Endothelial cell of umbilical vein (primary cell): ENCODE data around the gene FANCE. TPM values are rescaled to one million over a fixed set of nuclear protein-coding genes. Genes with fewer than 3 reads are reported as not detected.

Experiments
- BruUV-seq: library from RNA; stranded (reverse); fragments of 400-500 nt; replicated peaks from 2 replicates; lab custom pipeline; 2021; lab: Mats Ljungman, UMichigan
- CTCF ChIA-PET: fragments of 300-600, 350-600 bp; sonication (Branson Sonifier 250); formaldehyde crosslinking; loops from one replicate; lab custom pipeline; 2021; ENCODE audit warnings: antibody characterized with exemption, inconsistent platforms; lab: Charles Lee
- POLR2A ChIA-PET: fragments of 300-600, 350-600 bp; sonication (Branson Sonifier 250); formaldehyde crosslinking; loops from one replicate; lab custom pipeline; 2021; ENCODE audit warnings: antibody characterized with exemption, inconsistent platforms; lab: Charles Lee
- DNase-seq: peaks from one replicate; pipeline ENCODE4 v3.0.0-alpha.2; 2011; ENCODE audit warnings: low read depth, low spot score
- FAIRE-seq: peaks from 2 replicates; lab custom pipeline; 2011; peaks lifted over from hg19 to GRCh38; lab: Jason Lieb, UNC
- H2AFZ ChIP-seq: 2 replicates; pipeline ENCODE4 v1.6.0; 2012; ENCODE audit warnings: low read depth, low read length, control low read depth, inconsistent platforms
- H3K27ac ChIP-seq: 2 replicates; pipeline ENCODE4 v1.5.1; 2011; ENCODE audit warnings: low read depth, mild to moderate bottlenecking, control low read depth, low read length, moderate library complexity; ENCODE audit not compliant: insufficient read depth
- H3K27me3 ChIP-seq, 2 experiments: 2 replicates each; pipeline versions ENCODE4 v1.6.0 to v1.6.1; 2011; ENCODE audit warnings: low read length in 2 of 2, mixed read lengths in 1 of 2; ENCODE audit not compliant: control insufficient read depth in 2 of 2, insufficient read depth in 2 of 2
- H3K36me3 ChIP-seq, 2 experiments: 2 replicates in 1 of 2; 3 replicates in 1 of 2; pipeline ENCODE4 v1.5.1; 2011; ENCODE audit warnings: low read length in 2 of 2, mild to moderate bottlenecking in 1 of 2, moderate library complexity in 1 of 2; ENCODE audit not compliant: control insufficient read depth in 2 of 2, insufficient read depth in 2 of 2; ENCODE audit errors: extremely low read depth in 1 of 2
- H3K4me1 ChIP-seq: 3 replicates; pipeline ENCODE4 v1.5.1; 2011; ENCODE audit warnings: mild to moderate bottlenecking, low read length; ENCODE audit not compliant: control insufficient read depth, insufficient read depth; ENCODE audit errors: extremely low read depth
- H3K4me2 ChIP-seq: 2 replicates; pipeline ENCODE4 v1.6.1; 2011; ENCODE audit warnings: low read length, control low read depth, mixed read lengths; ENCODE audit not compliant: insufficient read depth
- H3K4me3 ChIP-seq, 3 experiments: fragments of 200-600 bp in 1 of 3; sonication (generic), shearing (Covaris generic) in 1 of 3; replicated peaks in 1 of 3; 2 replicates each; pipeline ENCODE4 v1.5.1; 2011 to 2016; ENCODE audit warnings: control low read depth in 3 of 3, low read length in 3 of 3, mild to moderate bottlenecking in 2 of 3, inconsistent platforms in 1 of 3, low read depth in 1 of 3, moderate library complexity in 1 of 3; ENCODE audit not compliant: insufficient read depth in 1 of 3
- H3K79me2 ChIP-seq: 2 replicates; pipeline ENCODE4 v1.6.0; 2012; ENCODE audit warnings: low read length, inconsistent platforms; ENCODE audit not compliant: control insufficient read depth, insufficient read depth
- H3K9ac ChIP-seq: replicated peaks from 2 replicates; pipeline ENCODE3; 2011; ENCODE audit warnings: low read length, control low read depth; ENCODE audit not compliant: insufficient read depth; ENCODE audit errors: extremely low read depth
- H3K9me1 ChIP-seq: replicated peaks from 3 replicates; pipeline ENCODE4 v1.6.0; 2011; ENCODE audit warnings: mild to moderate bottlenecking, low read length; ENCODE audit not compliant: control insufficient read depth, insufficient read depth; ENCODE audit errors: extremely low read depth
- H3K9me3 ChIP-seq: replicated peaks from 2 replicates; pipeline ENCODE4 v1.5.1; 2012; ENCODE audit warnings: low read length, inconsistent platforms; ENCODE audit not compliant: control insufficient read depth, insufficient read depth
- H4K20me1 ChIP-seq: replicated peaks from 2 replicates; pipeline ENCODE3; 2011; ENCODE audit warnings: mild to moderate bottlenecking, low read length; ENCODE audit not compliant: control insufficient read depth, insufficient read depth; ENCODE audit errors: extremely low read depth
- CTCF ChIP-seq, 2 donors: IDR thresholded peaks; 1 replicate in 1 of 2; 2 replicates in 1 of 2; pipeline ENCODE4 v1.5.1; 2011; ENCODE audit warnings: low read length in 2 of 2, mild to moderate bottlenecking in 2 of 2, moderate library complexity in 2 of 2, control low read depth in 1 of 2, inconsistent platforms in 1 of 2, low read depth in 1 of 2; ENCODE audit not compliant: insufficient read depth in 1 of 2; ENCODE audit errors: extremely low read depth in 1 of 2
- FOS ChIP-seq: IDR thresholded peaks from 2 replicates; pipeline ENCODE4 v1.6.1; 2011; ENCODE audit warnings: mild to moderate bottlenecking, low read length, moderate library complexity, borderline replicate concordance; ENCODE audit not compliant: insufficient read depth
- GATA2 ChIP-seq: IDR thresholded peaks from 2 replicates; pipeline ENCODE4 v1.7.0; 2011; ENCODE audit warnings: low read depth, mild to moderate bottlenecking, moderate library complexity, mixed read lengths, low read length; ENCODE audit not compliant: insufficient read length, insufficient read depth
- MAX ChIP-seq: IDR thresholded peaks from 2 replicates; pipeline ENCODE4 v1.6.1; 2011; ENCODE audit not compliant: insufficient read depth, insufficient read length
- POLR2A ChIP-seq: IDR thresholded peaks from 2 replicates; pipeline ENCODE4 v1.6.1; 2012; ENCODE audit warnings: low read depth, mild to moderate bottlenecking, control low read depth, low read length
- POLR2AphosphoS5 ChIP-seq: IDR thresholded peaks from 2 replicates; pipeline ENCODE4 v1.6.1; 2012; ENCODE audit warnings: low read depth, mild to moderate bottlenecking, control low read depth, low read length, moderate library complexity; ENCODE audit not compliant: insufficient read depth
- dilution Hi-C: fragments of 300-500 bp; cut with MboI; formaldehyde crosslinking; loops from one replicate; pipeline ENCODE4 v1.15.0; 2019; ENCODE audit warnings: low sequenced_read_pairs; ENCODE audit not compliant: extremely low pct_ligation_motif_present
- intact Hi-C: fragments of 100-400 bp; cut with micrococcal nuclease; formaldehyde crosslinking; loops from one replicate; pipeline ENCODE4 v1.10.0; 2022
- polyA plus RNA-seq, 4 experiments: library from polyadenylated mRNA; depleted of rRNA in 3 of 4; stranded (reverse) in 3 of 4; unstranded in 1 of 4; fragments of >200 nt; gene quantifications; 2 replicates each; pipeline versions ENCODE4 v1.2.1 to v1.2.3, GENCODE V29; 2011 to 2012; ENCODE audit warnings: missing spikeins in 1 of 4
- total RNA-seq: library from RNA; stranded (reverse); gene quantifications from 2 replicates; pipeline ENCODE4 v1.2.3, GENCODE V29; 2021

The FANCE gene
- total and polyA plus RNA-seq, 2 donors (not counting 3 experiments of a cell fraction or from before 2014, with no cell fraction given) = 9.1 to 12.7 TPM

GRCh38 chr6:35471836-35472345, 19.8 kb downstream of the FANCE start:
- H3K27me3 ChIP-seq = no peaks in the 10 kb centered on the region
- peaks cover 12% of the 10 kb centered on the region for H4K20me1 ChIP-seq
- BruUV-seq = no TSS peak
- peaks cover 7 to 13% of the 10 kb centered on the region in 2 experiments for H3K36me3 ChIP-seq
- no peak overlapping the region for H3K27ac ChIP-seq
- H3K4me2 ChIP-seq = no peak overlapping the region
- H2AFZ ChIP-seq = no peak overlapping the region
- CTCF ChIA-PET = interaction anchor here (1.0 to 1.2 kb wide), 2 partner anchors 45 to 154 kb away, joined by 3 read pairs; no protein-coding TSS in a partner anchor
- peaks cover 26% of the 10 kb centered on the region for H3K4me1 ChIP-seq
- no peak overlapping the region for H3K4me3 ChIP-seq
- H3K9me3 ChIP-seq = no peaks in the 10 kb centered on the region
- DNase-seq (no peak), FAIRE-seq (peak; percentile 33)
- H3K79me2 ChIP-seq = peaks cover 33% of the 10 kb centered on the region
- intact Hi-C loops = no loop called here
- dilution Hi-C loops = no loop called here
- POLR2A ChIA-PET = no interaction called here
- H3K9ac ChIP-seq = no peak overlapping the region
- H3K9me1 ChIP-seq = no peaks in the 10 kb centered on the region
- no peak for TF ChIP-seq POLR2A
- peak; percentile 40 for TF ChIP-seq POLR2AphosphoS5

GRCh38 chr6:35473075-35473849, 21.1 kb downstream of the FANCE start:
- H4K20me1 ChIP-seq = peaks cover 12% of the 10 kb centered on the region
- H3K9me1 ChIP-seq = no peaks in the 10 kb centered on the region
- ChIA-PET CTCF (interaction anchor here (0.7 kb wide), 1 partner anchor 17 kb away, joined by 3 read pairs; no protein-coding TSS in a partner anchor), POLR2A (interaction anchor here (0.6 to 1.0 kb wide), 6 partner anchors 8 to 440 kb away, joined by 3 to 5 read pairs (median 4); no protein-coding TSS in a partner anchor)
- H3K4me2 ChIP-seq = no peak overlapping the region
- BruUV-seq = no TSS peak
- H3K79me2 ChIP-seq = peaks cover 32% of the 10 kb centered on the region
- H3K27ac ChIP-seq = no peak overlapping the region
- H3K27me3 ChIP-seq = no peaks in the 10 kb centered on the region
- dilution Hi-C loops = no loop called here
- no peak overlapping the region for H3K9ac ChIP-seq
- H3K36me3 ChIP-seq = peaks cover 7 to 13% of the 10 kb centered on the region in 2 experiments
- no peaks in the 10 kb centered on the region for H3K9me3 ChIP-seq
- intact Hi-C loops = no loop called here
- FAIRE-seq (no peak), DNase-seq (no peak)
- H3K4me1 ChIP-seq = peaks cover 21% of the 10 kb centered on the region
- no peak overlapping the region for H3K4me3 ChIP-seq
- H2AFZ ChIP-seq = no peak overlapping the region
- TF ChIP-seq POLR2AphosphoS5 (no peak), POLR2A (no peak), MAX (no peak), CTCF (IDR thresholded peaks at IDR 0.05; ENCODE audit: extremely low read depth in 1 of 2, insufficient read depth in 1 of 2, low read depth in 1 of 2, low read length in 2 of 2) (no peak), FOS (no peak), GATA2 (no peak)
